Measurements from ENCODE around the gene HK3.

The HK3 gene

GRCh38 chr5:176899296-176899891 is at the start of gene HK3:
Gene HK3 (minus strand): TSS chr5:176899346. CDS start chr5:176896159, 3,187 bp downstream.
- Histone ChIP-seq H4K20me1 (ENCODE audit: insufficient read depth, low read length) (no peaks in the 10 kb centered on the region), H3K4me3 (ENCODE audit: low read depth, low read length, poor library complexity, severe bottlenecking) (no peak within 1 kb of the TSS), H3K79me2 (ENCODE audit: insufficient read depth, low read length) (no peaks in the 10 kb centered on the region), H3F3A (ENCODE audit: insufficient read depth, low read length) (no peaks in the 10 kb centered on the region), H3K27me3 (ENCODE audit: insufficient read depth, low read length) (no peaks in the 10 kb centered on the region), H3K9me2 (ENCODE audit: low read depth, low read length) (no peaks in the 10 kb centered on the region), H3K27ac (ENCODE audit: low read depth, low read length, poor library complexity, severe bottlenecking) (no peak within 1 kb of the TSS), H3K36me3 (ENCODE audit: insufficient read depth, low read length) (peaks cover 35% of the 10 kb centered on the region), H3K9ac (ENCODE audit: low read length) (no peak within 1 kb of the TSS), H3K9me3 (ENCODE audit: low read length) (no peaks in the 10 kb centered on the region), H3K4me1 (ENCODE audit: insufficient read depth, low read length, severe bottlenecking) (no peaks in the 10 kb centered on the region), H2AFZ (ENCODE audit: low read length) (no peak within 1 kb of the TSS), H3K4me2 (ENCODE audit: low read length) (no peak within 1 kb of the TSS)
- TF ChIP-seq CTCF (IDR thresholded peaks at IDR 0.05; ENCODE audit: low read length) (no peak), EZH2 (IDR thresholded peaks at IDR 0.05; ENCODE audit: borderline replicate concordance, low read length) (no peak)

- Histone ChIP-seq H3F3A (ENCODE audit: insufficient read depth, low read length) (no peaks in the 10 kb centered on the region), H4K20me1 (ENCODE audit: insufficient read depth, low read length) (no peaks in the 10 kb centered on the region), H3K27ac (ENCODE audit: low read depth, low read length, poor library complexity, severe bottlenecking) (no peak overlapping the region), H3K79me2 (ENCODE audit: insufficient read depth, low read length) (no peaks in the 10 kb centered on the region), H3K9me2 (ENCODE audit: low read depth, low read length) (no peaks in the 10 kb centered on the region), H2AFZ (ENCODE audit: low read length) (no peak overlapping the region), H3K4me1 (ENCODE audit: insufficient read depth, low read length, severe bottlenecking) (no peaks in the 10 kb centered on the region), H3K9me3 (ENCODE audit: low read length) (no peaks in the 10 kb centered on the region), H3K4me3 (ENCODE audit: low read depth, low read length, poor library complexity, severe bottlenecking) (no peak overlapping the region), H3K9ac (ENCODE audit: low read length) (no peak overlapping the region), H3K27me3 (ENCODE audit: insufficient read depth, low read length) (no peaks in the 10 kb centered on the region), H3K36me3 (ENCODE audit: insufficient read depth, low read length) (peaks cover 86% of the 10 kb centered on the region), H3K4me2 (ENCODE audit: low read length) (no peak overlapping the region)
- TF ChIP-seq EZH2 (IDR thresholded peaks at IDR 0.05; ENCODE audit: borderline replicate concordance, low read length) (no peak), CTCF (IDR thresholded peaks at IDR 0.05; ENCODE audit: low read length) (no peak)
Observed at GRCh38 chr5:176948458-176948857, 49.3 kb upstream of the HK3 start.

- Histone ChIP-seq H3F3A (ENCODE audit: insufficient read depth, low read length) (no peaks in the 10 kb centered on the region), H3K9ac (ENCODE audit: low read length) (no peak overlapping the region), H3K4me3 (ENCODE audit: low read depth, low read length, poor library complexity, severe bottlenecking) (no peak overlapping the region), H3K4me2 (ENCODE audit: low read length) (no peak overlapping the region), H3K79me2 (ENCODE audit: insufficient read depth, low read length) (no peaks in the 10 kb centered on the region), H3K27ac (ENCODE audit: low read depth, low read length, poor library complexity, severe bottlenecking) (no peak overlapping the region), H3K9me2 (ENCODE audit: low read depth, low read length) (no peaks in the 10 kb centered on the region), H3K4me1 (ENCODE audit: insufficient read depth, low read length, severe bottlenecking) (no peaks in the 10 kb centered on the region), H3K9me3 (ENCODE audit: low read length) (no peaks in the 10 kb centered on the region), H3K27me3 (ENCODE audit: insufficient read depth, low read length) (no peaks in the 10 kb centered on the region), H2AFZ (ENCODE audit: low read length) (no peak overlapping the region), H4K20me1 (ENCODE audit: insufficient read depth, low read length) (no peaks in the 10 kb centered on the region), H3K36me3 (ENCODE audit: insufficient read depth, low read length) (peaks cover 88% of the 10 kb centered on the region)
- TF ChIP-seq EZH2 (IDR thresholded peaks at IDR 0.05; ENCODE audit: borderline replicate concordance, low read length): no peak
- no peak for TF ChIP-seq CTCF (IDR thresholded peaks at IDR 0.05; ENCODE audit: low read length)
Observed at GRCh38 chr5:176947847-176948246, 48.7 kb upstream of the HK3 start.

All from OCI-LY1 (cell line).